22Rv1 (cell line): ENCODE measurements around the gene RHOBTB3.

Experiments used
- CTCF ChIP-seq: fragments of 450-650 bp; IDR thresholded peaks from 2 replicates; pipeline ENCODE4 v1.5.1; 2017; ENCODE audit warnings: mild to moderate bottlenecking
- ZFX ChIP-seq: fragments of 450-650 bp; IDR thresholded peaks from 2 replicates; pipeline ENCODE4 v1.6.1; 2017; ENCODE audit warnings: antibody characterized with exemption, borderline replicate concordance

GRCh38 chr5:95780597-95780996 lies 49.5 kb downstream of the RHOBTB3 start:
- TF ChIP-seq CTCF = no peak
- no peak for TF ChIP-seq ZFX
